ENCODE measurements around the gene APBA1. TPM values are rescaled to one million over a fixed set of nuclear protein-coding genes. Genes with fewer than 3 reads are reported as not detected.

Gene APBA1
- total RNA-seq, 2 experiments from 2014 or later, result 0.47 to 1.4 TPM

DNA sequence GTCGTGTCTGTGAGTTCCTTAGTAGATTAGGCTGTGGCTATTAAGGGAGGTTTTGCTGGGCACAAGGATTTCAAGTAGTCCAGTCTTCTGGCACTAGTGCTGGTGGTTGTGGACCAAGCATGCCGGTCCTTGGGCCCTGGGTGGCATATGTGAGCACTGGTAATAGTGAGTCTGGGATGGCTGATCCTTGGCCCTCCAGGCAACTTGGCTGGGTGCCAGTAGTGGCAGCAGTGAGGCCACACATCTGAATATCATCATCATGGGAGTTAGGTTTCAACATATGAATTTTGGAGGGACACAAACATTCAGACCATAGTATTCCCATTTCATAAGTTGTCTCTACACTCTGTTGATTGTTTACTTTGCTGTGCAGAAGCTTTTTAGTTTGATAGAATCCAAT, 25.3 kb upstream of the APBA1 start:
- Histone ChIP-seq H3K4me3 (ENCODE audit: low read length) (no peak overlapping the region), H3K27ac (ENCODE audit: low read depth in 1 of 2, low read length in 2 of 2) (no peak overlapping the region), H3K36me3 (ENCODE audit: insufficient read depth, low read length) (no peaks in the 10 kb centered on the region), H3K4me1 (ENCODE audit: insufficient read depth, low read length) (no peaks in the 10 kb centered on the region), H3K9me3 (ENCODE audit: control insufficient read depth in 1 of 2, insufficient read depth in 1 of 2, low read length in 2 of 2) (peaks cover 17 to 36% of the 10 kb centered on the region in 2 experiments), H3K27me3 (ENCODE audit: control insufficient read depth in 1 of 2, insufficient read depth in 2 of 2, low read length in 2 of 2) (peaks cover 0 to 6% of the 10 kb centered on the region in 2 experiments)
- Mint-ChIP-seq H3K4me1 (ENCODE audit: low read depth) (no peaks in the 10 kb centered on the region), H3K36me3 (ENCODE audit: low read depth) (no peaks in the 10 kb centered on the region), H3K9me3 (peaks cover 20% of the 10 kb centered on the region), H3K27me3 (peaks cover 17% of the 10 kb centered on the region), H3K4me3 (no peak overlapping the region), H3K27ac (no peak overlapping the region)
- no peak for ATAC-seq (ENCODE audit: poor library complexity)
- intact Hi-C loops (cut with DNase I, micrococcal nuclease), result no loop called here
- TF ChIP-seq, protein P1, sequence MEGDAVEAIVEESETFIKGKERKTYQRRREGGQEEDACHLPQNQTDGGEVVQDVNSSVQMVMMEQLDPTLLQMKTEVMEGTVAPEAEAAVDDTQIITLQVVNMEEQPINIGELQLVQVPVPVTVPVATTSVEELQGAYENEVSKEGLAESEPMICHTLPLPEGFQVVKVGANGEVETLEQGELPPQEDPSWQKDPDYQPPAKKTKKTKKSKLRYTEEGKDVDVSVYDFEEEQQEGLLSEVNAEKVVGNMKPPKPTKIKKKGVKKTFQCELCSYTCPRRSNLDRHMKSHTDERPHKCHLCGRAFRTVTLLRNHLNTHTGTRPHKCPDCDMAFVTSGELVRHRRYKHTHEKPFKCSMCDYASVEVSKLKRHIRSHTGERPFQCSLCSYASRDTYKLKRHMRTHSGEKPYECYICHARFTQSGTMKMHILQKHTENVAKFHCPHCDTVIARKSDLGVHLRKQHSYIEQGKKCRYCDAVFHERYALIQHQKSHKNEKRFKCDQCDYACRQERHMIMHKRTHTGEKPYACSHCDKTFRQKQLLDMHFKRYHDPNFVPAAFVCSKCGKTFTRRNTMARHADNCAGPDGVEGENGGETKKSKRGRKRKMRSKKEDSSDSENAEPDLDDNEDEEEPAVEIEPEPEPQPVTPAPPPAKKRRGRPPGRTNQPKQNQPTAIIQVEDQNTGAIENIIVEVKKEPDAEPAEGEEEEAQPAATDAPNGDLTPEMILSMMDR (IDR thresholded peaks at IDR 0.05), result no peak
- DNase-seq, result no peak
- POLR2A ChIA-PET, result no interaction called here
- CTCF ChIA-PET, result no interaction called here

DNA sequence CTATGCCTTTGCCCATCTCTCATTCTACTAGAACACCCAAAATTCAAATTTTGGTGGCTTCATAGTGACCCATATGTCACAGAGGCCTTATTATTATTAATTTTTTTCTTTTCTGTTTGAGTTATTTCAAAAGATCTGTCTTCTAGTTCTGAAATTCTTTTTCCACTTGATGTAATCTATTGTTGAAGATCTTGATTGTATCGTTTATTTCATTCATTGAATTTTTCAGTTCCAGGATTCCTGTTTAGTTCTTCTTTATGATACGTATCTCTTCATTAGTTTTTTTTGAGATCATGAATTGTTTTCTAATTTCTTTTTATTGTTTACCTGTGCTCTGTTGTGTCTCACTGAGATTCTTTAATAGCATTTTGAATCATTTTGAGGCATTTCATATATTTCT, 24.6 kb upstream of the APBA1 start:
- CTCF ChIA-PET, result no interaction called here
- H3K9me3 Mint-ChIP-seq, result peaks cover 18% of the 10 kb centered on the region

DNA sequence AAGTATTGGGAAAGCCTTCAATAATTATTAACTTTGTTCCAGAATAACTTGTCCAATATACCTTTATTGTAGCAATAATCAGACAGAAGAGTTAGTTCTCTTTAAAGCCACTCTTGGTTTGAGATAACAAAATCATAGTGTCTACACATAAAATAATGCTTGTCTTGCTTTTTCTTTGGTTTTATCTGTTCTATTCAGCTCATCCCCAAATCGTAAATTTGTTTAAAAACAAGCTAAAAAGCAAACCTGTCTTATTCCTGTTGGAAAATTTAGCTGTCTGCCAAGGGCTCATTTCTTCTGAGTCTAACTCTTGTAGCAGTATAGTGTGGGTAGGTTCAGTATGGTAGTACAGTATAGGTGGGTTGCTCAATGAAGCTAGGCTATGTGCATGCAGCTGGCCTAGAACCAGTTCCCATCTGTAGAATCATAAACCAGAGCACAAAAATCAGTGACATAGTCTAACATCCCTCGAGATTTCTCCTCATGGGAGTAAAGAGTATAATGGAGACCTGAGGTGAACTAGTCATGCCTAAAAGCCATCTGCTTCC, 17.9 kb upstream of the APBA1 start:
- TF ChIP-seq, protein P1 (IDR thresholded peaks at IDR 0.05), result no peak
- Histone ChIP-seq H3K4me1 (ENCODE audit: insufficient read depth, low read length) (no peaks in the 10 kb centered on the region), H3K27me3 (ENCODE audit: control insufficient read depth in 1 of 2, insufficient read depth in 2 of 2, low read length in 2 of 2) (no peaks in the 10 kb centered on the region), H3K27ac (ENCODE audit: low read depth in 1 of 2, low read length in 2 of 2) (no peak overlapping the region), H3K36me3 (ENCODE audit: insufficient read depth, low read length) (no peaks in the 10 kb centered on the region), H3K9me3 (ENCODE audit: control insufficient read depth in 1 of 2, insufficient read depth in 1 of 2, low read length in 2 of 2) (no peaks in the 10 kb centered on the region), H3K4me3 (ENCODE audit: low read length) (no peak overlapping the region)
- Mint-ChIP-seq H3K27ac (no peak overlapping the region), H3K9me3 (peaks cover 2% of the 10 kb centered on the region), H3K27me3 (peaks cover 20% of the 10 kb centered on the region), H3K4me1 (ENCODE audit: low read depth) (no peaks in the 10 kb centered on the region), H3K4me3 (no peak overlapping the region), H3K36me3 (ENCODE audit: low read depth) (no peaks in the 10 kb centered on the region)
- intact Hi-C loops (cut with DNase I, micrococcal nuclease), result no loop called here
- CTCF ChIA-PET, result no interaction called here
- DNase-seq (no peak), ATAC-seq (ENCODE audit: poor library complexity) (no peak)
- POLR2A ChIA-PET, result no interaction called here

More for the DNA sequence above, 24.6 kb upstream of the APBA1 start:
- Histone ChIP-seq H3K36me3 (ENCODE audit: insufficient read depth, low read length) (no peaks in the 10 kb centered on the region), H3K9me3 (ENCODE audit: control insufficient read depth in 1 of 2, insufficient read depth in 1 of 2, low read length in 2 of 2) (peaks cover 13 to 33% of the 10 kb centered on the region in 2 experiments), H3K27me3 (ENCODE audit: control insufficient read depth in 1 of 2, insufficient read depth in 2 of 2, low read length in 2 of 2) (peaks cover 0 to 6% of the 10 kb centered on the region in 2 experiments), H3K4me1 (ENCODE audit: insufficient read depth, low read length) (no peaks in the 10 kb centered on the region), H3K4me3 (ENCODE audit: low read length) (no peak overlapping the region), H3K27ac (ENCODE audit: low read depth in 1 of 2, low read length in 2 of 2) (no peak overlapping the region)
- ATAC-seq (ENCODE audit: poor library complexity) (no peak), DNase-seq (no peak)
- H3K36me3 Mint-ChIP-seq (ENCODE audit: low read depth), result no peaks in the 10 kb centered on the region
- TF ChIP-seq, protein P1 (IDR thresholded peaks at IDR 0.05), result no peak
- no peaks in the 10 kb centered on the region for H3K4me1 Mint-ChIP-seq (ENCODE audit: low read depth)
- no peak overlapping the region for H3K4me3 Mint-ChIP-seq
- intact Hi-C loops (cut with DNase I, micrococcal nuclease), result no loop called here
- H3K27ac Mint-ChIP-seq, result no peak overlapping the region
- POLR2A ChIA-PET, result no interaction called here
- H3K27me3 Mint-ChIP-seq, result peaks cover 19% of the 10 kb centered on the region

All from CD4-positive, alpha-beta T cell (primary cell).